ENCODE data around the gene IZUMO4. TPM values are rescaled to one million over a fixed set of nuclear protein-coding genes. Genes with fewer than 3 reads are reported as not detected.

IZUMO4 gene
- total and polyA plus RNA-seq, 10 of the 15 experiments (the other 5 are each of a cell fraction or from before 2014, with no cell fraction given): 0.53 to 27.1 (median 7.5) TPM

GRCh38 chr19:2079865-2080301, 16.8 kb upstream of the IZUMO4 start (continued):
- TF ChIP-seq ZBTB11 (CRISPR knock-in tag; IDR thresholded peaks at IDR 0.05): no peak
- TF ChIP-seq POLR2AphosphoS2 (IDR thresholded peaks at IDR 0.05; ENCODE audit: low read depth, low read length): no peak; the same call in 1 of the 2 replicates
- TF ChIP-seq ZBTB40 (IDR thresholded peaks at IDR 0.05; ENCODE audit: borderline replicate concordance): no peak
- peak; percentile 69 for TF ChIP-seq MEF2B (IDR thresholded peaks at IDR 0.05; ENCODE audit: partially characterized antibody, poor library complexity, severe bottlenecking)
- no peak for TF ChIP-seq NRF1 (conservative IDR thresholded peaks at IDR 0.05; ENCODE audit: low read depth, low read length)
- TF ChIP-seq SKIL (IDR thresholded peaks at IDR 0.05; ENCODE audit: low read depth, poor library complexity, severe bottlenecking): no peak
- no peak for TF ChIP-seq PML (IDR thresholded peaks at IDR 0.05; ENCODE audit: low read length)
- TF ChIP-seq POLR2AphosphoS5 (IDR thresholded peaks at IDR 0.05; ENCODE audit: low read length): peak; percentile 19; the same call in 1 of the 2 replicates
- TF ChIP-seq E4F1 (IDR thresholded peaks at IDR 0.05; ENCODE audit: borderline replicate concordance, partially characterized antibody): no peak
- no peak for TF ChIP-seq TAF1 (IDR thresholded peaks at IDR 0.05; ENCODE audit: borderline replicate concordance, low read depth, low read length)
- TF ChIP-seq MLLT1 (IDR thresholded peaks at IDR 0.05): no peak
- TF ChIP-seq IRF5 (IDR thresholded peaks at IDR 0.05; ENCODE audit: borderline replicate concordance): no peak
- peak; percentile 14; the same call in 1 of the 2 replicates for TF ChIP-seq CHD2 (IDR thresholded peaks at IDR 0.05; ENCODE audit: borderline replicate concordance, low read depth, low read length)

Measured in GM12878 (cell line).